Hippocampal formation (tissue), 2 donors: ENCODE results near the gene SLC22A6.
"Not testable (repeated sequence)": the region's sequence is repeated elsewhere in the genome, so short reads cannot be mapped to it uniquely, and the experiment has no call there.

Experiments
- DNase-seq, 2 donors: peaks; one replicate each; lab custom pipeline; 2025; lab: John Stamatoyannopoulos, UW

The SLC22A6 gene

DNA sequence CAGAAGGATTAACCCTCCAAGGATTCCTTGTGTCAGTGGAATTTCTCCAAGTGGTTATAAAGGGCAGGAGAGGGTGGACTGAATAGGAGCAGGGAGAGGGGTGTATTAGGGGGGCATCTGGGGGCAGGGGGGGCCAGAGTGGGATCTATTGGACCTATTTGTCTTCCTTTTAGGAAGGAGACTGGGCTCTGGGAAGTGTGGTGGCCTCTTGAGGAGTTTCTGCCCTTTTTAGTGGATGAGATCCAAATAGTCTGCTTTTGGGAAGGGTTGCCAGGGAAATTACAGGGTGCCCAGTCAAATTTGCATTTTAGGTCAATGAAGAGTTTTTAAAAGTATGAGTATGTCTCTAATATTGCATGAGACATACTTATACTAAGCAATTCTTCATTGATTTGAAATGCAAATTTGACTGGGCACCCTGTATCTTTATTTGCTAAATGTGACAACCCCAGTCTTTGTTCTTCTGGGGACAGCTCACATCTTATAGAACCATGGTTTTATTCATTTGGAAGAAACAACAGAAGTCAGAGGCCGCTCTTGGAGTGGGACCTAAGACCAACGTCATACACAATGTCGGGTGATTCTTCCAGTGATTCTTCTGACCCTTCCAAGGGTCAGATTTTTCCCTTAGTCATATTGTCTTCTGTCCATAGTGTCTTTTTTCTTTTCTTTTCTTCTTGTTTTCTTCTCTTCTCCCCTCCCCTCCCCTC is 429 bp upstream of the SLC22A6 start:
- no peak for DNase-seq

DNA sequence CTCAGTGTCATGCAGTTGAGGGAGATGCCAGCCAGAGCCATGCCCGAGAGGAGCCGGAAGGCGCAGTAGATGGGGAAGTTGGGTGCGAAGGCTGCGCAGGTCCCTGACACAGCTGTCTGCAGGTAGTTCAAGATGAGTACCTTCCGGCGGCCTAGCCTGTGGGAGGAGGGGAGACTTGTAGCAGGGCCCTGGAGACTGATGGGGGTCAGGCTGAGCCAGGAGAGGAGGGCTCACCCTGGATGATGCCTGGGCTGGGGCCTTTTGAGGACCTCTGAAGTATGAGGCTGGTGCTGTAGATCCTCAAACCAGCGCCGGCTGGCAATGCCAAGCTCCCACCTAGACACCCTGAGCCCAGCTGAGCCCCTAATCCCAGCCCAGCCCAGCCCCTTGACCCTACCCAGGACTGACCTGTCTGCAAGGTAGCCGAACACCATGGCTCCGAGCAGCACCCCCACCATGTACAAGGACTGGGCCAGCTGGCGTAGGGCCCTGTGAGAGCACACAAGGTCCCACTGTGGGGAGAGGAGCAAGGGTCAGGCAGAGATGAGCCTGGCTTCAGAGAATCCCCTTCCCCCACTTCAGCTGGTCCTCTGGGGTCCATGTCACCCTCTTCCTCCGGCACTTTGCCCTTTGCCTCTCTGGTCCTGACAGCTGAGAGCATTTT is 1.1 kb downstream of the SLC22A6 start:
- DNase-seq: no peak

GRCh38 chr11:62981743-62982142 is 3.0 kb downstream of the SLC22A6 start:
- DNase-seq: no peak

DNA sequence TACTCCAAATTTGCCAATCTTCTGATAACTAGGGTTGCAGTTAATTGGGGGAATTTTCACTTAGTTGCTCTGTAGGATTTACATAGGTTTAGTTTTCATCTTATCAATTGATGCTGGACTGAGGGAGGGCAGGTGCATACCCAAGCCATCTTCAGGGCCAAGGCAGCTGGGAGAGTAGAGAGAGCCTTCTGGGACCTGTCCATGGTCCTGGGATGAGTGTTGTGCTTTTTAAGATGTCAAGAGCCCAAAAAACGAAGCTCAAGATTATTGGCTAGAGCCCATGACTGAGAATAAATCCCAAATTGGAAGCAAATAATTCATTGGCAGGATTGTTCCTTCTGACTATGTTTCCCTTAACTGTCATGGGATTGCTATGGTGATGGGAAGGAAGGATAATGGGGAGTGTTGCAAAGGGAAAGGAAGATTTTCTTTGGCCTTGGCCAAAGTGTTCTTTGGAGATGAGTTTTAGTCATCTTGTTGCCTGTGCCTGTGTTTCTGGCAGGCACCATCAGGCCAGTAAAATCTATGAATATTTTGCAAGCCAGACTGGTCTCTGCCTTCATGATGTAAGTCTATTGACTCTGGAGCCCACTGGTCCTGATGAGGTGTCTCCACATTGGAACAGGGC is 4.5 kb downstream of the SLC22A6 start:
- DNase-seq: no peak

GRCh38 chr11:62976109-62976508 is 8.7 kb downstream of the SLC22A6 start:
- DNase-seq: no peak

- no peak for DNase-seq
Measured at GRCh38 chr11:62974848-62975522, 9.8 kb downstream of the SLC22A6 start.

DNA sequence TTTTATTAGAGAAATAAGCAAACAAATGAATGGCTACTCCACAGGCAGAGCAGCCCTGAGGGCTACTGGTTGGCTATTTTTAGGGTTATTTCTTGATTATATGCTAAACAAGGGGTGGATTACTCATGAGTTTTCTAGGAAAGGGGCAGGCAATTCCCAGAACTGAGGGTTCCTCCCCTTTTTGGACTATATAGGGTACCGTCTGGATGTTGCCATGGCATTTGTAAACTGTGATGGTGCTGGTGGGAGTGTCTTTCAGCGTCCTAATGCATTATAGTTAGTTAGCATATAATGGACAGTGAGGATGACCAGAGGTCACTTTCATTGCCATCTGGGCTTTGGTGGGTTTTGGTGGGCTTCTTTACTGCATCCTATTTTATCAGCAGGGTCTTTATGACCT is 19.2 kb downstream of the SLC22A6 start:
- no peak for DNase-seq

- DNase-seq: no peak
Measured at GRCh38 chr11:62962391-62962790, 22.4 kb downstream of the SLC22A6 start.

GRCh38 chr11:62961017-62961570 is 23.7 kb downstream of the SLC22A6 start:
- no peak for DNase-seq

- no peak for DNase-seq
Measured at GRCh38 chr11:62959422-62959980, 25.3 kb downstream of the SLC22A6 start.

DNA sequence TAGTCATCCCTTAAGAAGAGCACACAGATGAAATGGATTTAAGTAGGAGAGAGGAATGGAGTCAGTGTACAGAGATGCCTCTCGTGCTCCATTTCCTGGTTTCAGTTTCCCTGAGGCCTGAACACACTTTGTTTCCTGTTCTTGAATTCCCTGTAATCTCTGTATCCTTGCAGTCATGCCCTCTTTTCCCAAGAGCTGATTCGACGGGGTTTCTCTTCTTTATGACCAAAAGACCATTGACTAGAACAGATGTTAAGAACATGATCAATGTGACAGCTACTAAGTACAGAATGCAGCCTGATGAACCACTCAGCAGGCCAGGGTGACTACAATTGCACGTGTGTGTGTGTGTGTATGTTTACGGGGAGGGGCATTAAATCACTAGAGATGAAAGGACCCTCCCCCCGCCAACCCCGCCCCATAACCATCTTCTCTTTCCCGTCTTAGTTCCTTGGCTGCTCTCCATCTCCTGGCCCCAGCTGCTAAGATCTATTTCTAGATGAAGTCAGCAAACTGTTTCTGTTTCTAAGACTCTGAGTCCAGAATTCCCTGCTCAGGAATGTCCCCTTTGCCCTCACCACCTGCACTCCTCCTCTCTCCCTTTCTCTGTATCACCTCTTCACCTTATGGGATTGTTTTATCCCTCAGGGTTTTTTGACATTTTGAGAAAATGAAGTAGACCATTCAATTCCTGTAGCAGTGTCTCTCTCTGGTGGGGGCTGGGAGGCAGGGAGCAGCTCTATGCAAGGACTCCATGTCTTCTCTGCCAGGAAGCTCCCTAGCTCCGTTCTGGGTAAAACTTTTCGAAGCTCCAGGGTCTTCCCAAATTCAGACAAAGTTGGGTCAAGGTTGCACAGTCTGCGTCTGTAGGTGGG is 26.0 kb downstream of the SLC22A6 start:
- DNase-seq: no peak

- no peak for DNase-seq
Measured at GRCh38 chr11:62957147-62957546, 27.6 kb downstream of the SLC22A6 start.

GRCh38 chr11:62954478-62954877 is 30.3 kb downstream of the SLC22A6 start:
- no peak for DNase-seq

GRCh38 chr11:62953811-62954210 is 31.0 kb downstream of the SLC22A6 start:
- DNase-seq: no peak

GRCh38 chr11:62948765-62949320 is 35.9 kb downstream of the SLC22A6 start:
- no peak for DNase-seq

- DNase-seq: not testable (repeated sequence)
Measured at GRCh38 chr11:62945538-62945937, 39.2 kb downstream of the SLC22A6 start.

DNA sequence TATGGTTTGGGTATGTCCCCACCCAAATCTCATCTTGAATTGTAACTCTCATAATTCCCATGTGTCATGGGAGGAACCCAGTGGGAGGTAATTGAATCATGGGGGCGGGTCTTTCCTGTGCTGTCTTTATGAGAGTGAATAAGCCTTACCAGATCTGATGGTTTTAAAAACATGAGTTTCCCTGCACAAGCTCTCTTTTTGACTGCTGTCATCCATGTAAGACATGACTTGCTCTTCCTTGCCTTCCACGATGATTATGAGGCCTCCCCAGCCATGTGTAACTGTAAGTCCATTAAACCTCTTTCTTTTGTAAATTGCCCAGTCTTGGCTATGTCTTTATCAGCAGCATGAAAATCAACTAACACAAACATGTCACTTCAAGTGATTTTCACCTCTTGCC is 47.2 kb downstream of the SLC22A6 start:
- not testable (repeated sequence) for DNase-seq

DNA sequence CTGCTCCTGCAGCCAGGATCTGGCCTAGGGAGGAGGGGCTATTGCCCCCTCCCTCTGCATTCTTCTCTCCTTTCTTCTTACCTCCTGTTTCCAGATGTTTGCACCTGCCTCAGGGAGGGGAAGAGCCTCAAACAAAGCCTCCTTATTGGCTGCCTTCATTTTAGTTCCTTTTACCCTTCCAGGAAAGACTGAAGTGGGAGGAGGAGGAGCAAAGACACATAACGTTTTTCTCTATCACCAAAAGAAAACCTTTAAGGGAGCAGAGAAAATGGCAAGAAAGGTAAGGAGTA is 50.3 kb downstream of the SLC22A6 start:
- no peak for DNase-seq

DNA sequence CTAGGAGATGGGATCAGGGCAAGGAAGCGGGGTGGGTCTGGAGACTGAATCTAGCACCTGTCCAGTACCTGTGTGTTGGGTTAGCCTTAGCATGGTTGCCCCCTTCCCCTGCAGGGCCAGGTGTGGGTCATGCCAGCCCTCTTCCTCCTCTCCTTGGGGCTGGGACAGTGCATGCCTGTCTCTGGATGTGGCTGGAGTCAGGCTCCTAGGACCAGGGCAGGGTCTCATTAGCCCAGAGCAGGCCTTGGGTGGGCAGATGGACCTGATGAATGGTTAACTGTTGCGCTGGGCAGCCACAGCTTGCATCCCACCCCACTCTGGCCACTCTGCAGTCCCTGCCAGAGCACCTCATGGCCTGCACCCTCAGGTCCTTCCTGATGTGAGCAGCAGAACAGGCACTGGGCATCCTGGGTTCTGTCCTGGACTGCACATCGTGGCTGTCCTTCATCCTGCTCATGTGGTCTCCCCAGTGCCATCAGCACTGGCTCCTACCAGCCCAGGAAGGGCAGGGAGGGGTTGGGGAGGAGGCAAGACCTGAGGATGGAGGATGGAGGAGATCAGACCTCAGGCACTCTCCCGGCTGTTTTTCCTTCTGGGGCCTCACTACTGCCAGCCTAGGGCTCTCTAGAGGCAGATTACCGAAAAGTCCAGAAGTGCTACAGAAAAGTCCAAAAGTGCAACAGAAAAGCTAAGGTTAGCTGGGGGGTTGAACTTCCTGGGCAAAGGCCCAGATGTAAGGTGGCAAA is 50.8 kb downstream of the SLC22A6 start:
- DNase-seq: no peak

DNA sequence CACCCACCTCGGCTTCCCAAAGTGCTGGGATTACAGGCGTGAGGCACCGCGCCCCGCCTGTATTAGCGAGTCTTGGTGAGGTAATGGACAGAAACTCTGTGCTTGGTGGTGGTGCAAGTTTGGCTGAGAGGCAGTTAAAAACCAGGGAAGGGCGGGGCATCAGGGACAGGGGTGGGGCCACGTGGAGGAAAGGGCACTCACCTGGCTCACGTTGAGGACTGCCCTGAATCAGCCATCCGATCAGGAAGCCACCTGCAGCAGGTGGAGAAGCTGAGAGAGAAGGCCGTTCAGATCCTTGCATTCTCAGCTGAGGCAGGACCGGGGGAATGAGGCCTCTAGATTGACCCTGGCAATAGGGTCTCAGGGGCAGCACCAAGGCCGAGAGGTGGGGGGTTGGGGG is 51.5 kb downstream of the SLC22A6 start:
- no peak for DNase-seq
